ENCODE measurements around the gene NCK2.

Gene NCK2

DNA sequence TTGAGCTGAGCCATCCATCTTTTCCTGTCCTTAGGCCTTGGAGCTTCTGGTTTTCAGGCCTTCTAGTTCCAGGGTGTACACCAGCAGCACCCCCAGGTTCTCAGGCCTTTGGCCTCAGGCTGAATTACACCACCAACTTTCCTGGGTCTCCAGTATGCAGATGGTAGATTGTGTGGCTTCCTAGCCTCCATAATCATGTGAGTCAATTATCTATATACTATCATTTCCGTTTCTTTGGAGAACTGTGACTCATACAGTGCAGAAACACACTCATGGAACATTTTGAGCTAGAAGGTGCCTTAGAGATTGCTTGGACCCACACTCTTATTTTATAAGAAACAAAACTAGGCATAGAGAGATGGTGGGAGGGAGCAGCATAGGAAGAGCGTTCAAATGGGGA lies 167.4 kb downstream of the NCK2 start:
- Histone ChIP-seq H3K4me2 (ENCODE audit: low read length) (no peak overlapping the region), H3K4me1 (ENCODE audit: control insufficient read depth, insufficient read depth, low read length) (peaks cover 7% of the 10 kb centered on the region), H3K9ac (ENCODE audit: low read depth, low read length) (no peak overlapping the region), H3K27me3 (ENCODE audit: control insufficient read depth, insufficient read depth, low read length) (peaks cover 5% of the 10 kb centered on the region), H3K4me3 (ENCODE audit: low read length) (no peak overlapping the region), H3K9me3 (replicated peaks; ENCODE audit: low read length) (peaks cover 9% of the 10 kb centered on the region), H3K36me3 (ENCODE audit: insufficient read depth, low read length) (no peaks in the 10 kb centered on the region)

- H3K27me3 ChIP-seq (ENCODE audit: control insufficient read depth, insufficient read depth, low read length) = peaks cover 5% of the 10 kb centered on the region
- peaks cover 7% of the 10 kb centered on the region for H3K4me1 ChIP-seq (ENCODE audit: control insufficient read depth, insufficient read depth, low read length)
- H3K4me2 ChIP-seq (ENCODE audit: low read length) = no peak overlapping the region
These were observed 170.4 kb downstream of the NCK2 start for GRCh38 chr2:105915005-105915558.

GRCh38 chr2:105917226-105917625 lies 172.5 kb downstream of the NCK2 start:
- peaks cover 9% of the 10 kb centered on the region for H3K9me3 ChIP-seq (replicated peaks; ENCODE audit: low read length)
- H3K9ac ChIP-seq (ENCODE audit: low read depth, low read length) = no peak overlapping the region
- no peaks in the 10 kb centered on the region for H3K4me1 ChIP-seq (ENCODE audit: control insufficient read depth, insufficient read depth, low read length)
- H3K4me2 ChIP-seq (ENCODE audit: low read length) = no peak overlapping the region
- no peaks in the 10 kb centered on the region for H3K36me3 ChIP-seq (ENCODE audit: insufficient read depth, low read length)
- H3K4me3 ChIP-seq (ENCODE audit: low read length) = no peak overlapping the region
- peaks cover 7% of the 10 kb centered on the region for H3K27me3 ChIP-seq (ENCODE audit: control insufficient read depth, insufficient read depth, low read length)

More at GRCh38 chr2:105915005-105915558, 170.4 kb downstream of the NCK2 start:
- H3K36me3 ChIP-seq (ENCODE audit: insufficient read depth, low read length) = no peaks in the 10 kb centered on the region
- H3K4me3 ChIP-seq (ENCODE audit: low read length) = no peak overlapping the region
- H3K9me3 ChIP-seq (replicated peaks; ENCODE audit: low read length) = peaks cover 9% of the 10 kb centered on the region
- H3K9ac ChIP-seq (ENCODE audit: low read depth, low read length) = no peak overlapping the region

DNA sequence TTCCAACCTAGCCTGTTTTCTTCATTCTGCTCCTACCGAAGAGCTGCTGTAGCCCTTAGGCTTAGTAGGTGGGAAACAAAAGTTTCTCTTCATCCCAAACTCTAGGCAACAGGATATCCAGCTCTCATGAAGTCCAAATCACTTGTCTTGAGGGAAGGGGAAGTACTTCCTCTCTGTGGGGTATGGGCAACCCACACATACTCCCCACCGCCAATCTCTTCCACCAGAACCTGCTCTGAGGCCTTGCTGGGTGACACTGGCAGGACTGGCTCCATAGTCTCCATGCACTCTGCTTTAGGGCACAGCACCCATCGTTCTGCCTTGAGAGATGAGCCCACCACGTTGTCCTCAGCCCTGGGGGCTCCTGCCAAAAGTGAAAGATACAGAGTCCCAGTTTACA lies 173.0 kb downstream of the NCK2 start:
- Histone ChIP-seq H3K9me3 (replicated peaks; ENCODE audit: low read length) (peaks cover 9% of the 10 kb centered on the region), H3K9ac (ENCODE audit: low read depth, low read length) (no peak overlapping the region), H3K4me3 (ENCODE audit: low read length) (no peak overlapping the region), H3K4me1 (ENCODE audit: control insufficient read depth, insufficient read depth, low read length) (no peaks in the 10 kb centered on the region), H3K36me3 (ENCODE audit: insufficient read depth, low read length) (no peaks in the 10 kb centered on the region), H3K27me3 (ENCODE audit: control insufficient read depth, insufficient read depth, low read length) (peaks cover 7% of the 10 kb centered on the region), H3K4me2 (ENCODE audit: low read length) (no peak overlapping the region)

DNA sequence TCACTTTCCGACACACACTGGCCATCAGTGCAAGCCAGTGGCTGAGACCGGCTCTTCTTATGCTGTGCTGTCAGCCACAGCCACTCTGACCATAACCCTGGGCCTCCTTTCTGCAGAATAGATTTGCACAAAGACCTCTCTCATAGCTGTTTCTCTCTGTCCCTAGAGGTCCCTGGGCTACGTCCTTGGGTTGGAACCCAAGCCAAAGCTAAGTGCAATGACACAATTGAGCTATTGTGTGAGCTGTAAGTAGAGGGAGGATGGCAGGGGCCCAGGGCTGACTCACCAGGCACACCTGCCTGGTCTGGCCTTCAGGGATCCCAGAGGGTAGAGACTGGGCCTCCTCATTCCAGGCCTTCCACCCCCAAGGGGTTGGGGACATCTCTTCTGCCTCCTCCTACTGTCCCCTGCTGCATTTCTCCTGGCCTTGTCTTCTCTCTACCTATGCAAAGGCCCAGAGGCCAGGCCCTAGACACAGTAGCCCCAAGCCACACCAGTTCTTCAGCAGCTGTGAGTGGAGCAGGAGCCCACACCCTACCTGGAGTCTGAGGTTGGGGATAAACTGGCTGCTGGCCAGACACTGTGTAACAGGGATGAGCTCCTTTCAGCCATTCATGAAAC lies 174.6 kb downstream of the NCK2 start:
- H3K4me3 ChIP-seq (ENCODE audit: low read length) = no peak overlapping the region
- no peaks in the 10 kb centered on the region for H3K4me1 ChIP-seq (ENCODE audit: control insufficient read depth, insufficient read depth, low read length)
- no peaks in the 10 kb centered on the region for H3K36me3 ChIP-seq (ENCODE audit: insufficient read depth, low read length)
- H3K9me3 ChIP-seq (replicated peaks; ENCODE audit: low read length) = peaks cover 9% of the 10 kb centered on the region
- no peak overlapping the region for H3K9ac ChIP-seq (ENCODE audit: low read depth, low read length)
- H3K27me3 ChIP-seq (ENCODE audit: control insufficient read depth, insufficient read depth, low read length) = peaks cover 11% of the 10 kb centered on the region
- H3K4me2 ChIP-seq (ENCODE audit: low read length) = no peak overlapping the region

- Histone ChIP-seq H3K27me3 (ENCODE audit: control insufficient read depth, insufficient read depth, low read length) (peaks cover 14% of the 10 kb centered on the region), H3K4me2 (ENCODE audit: low read length) (no peak overlapping the region), H3K9ac (ENCODE audit: low read depth, low read length) (no peak overlapping the region), H3K4me3 (ENCODE audit: low read length) (no peak overlapping the region), H3K36me3 (ENCODE audit: insufficient read depth, low read length) (no peaks in the 10 kb centered on the region), H3K9me3 (replicated peaks; ENCODE audit: low read length) (peaks cover 6% of the 10 kb centered on the region), H3K4me1 (ENCODE audit: control insufficient read depth, insufficient read depth, low read length) (no peaks in the 10 kb centered on the region)
These were observed 175.1 kb downstream of the NCK2 start for GRCh38 chr2:105919826-105920225.

- H3K27me3 ChIP-seq (ENCODE audit: control insufficient read depth, insufficient read depth, low read length) = peaks cover 11% of the 10 kb centered on the region
- no peaks in the 10 kb centered on the region for H3K9me3 ChIP-seq (replicated peaks; ENCODE audit: low read length)
- no peaks in the 10 kb centered on the region for H3K36me3 ChIP-seq (ENCODE audit: insufficient read depth, low read length)
- no peaks in the 10 kb centered on the region for H3K4me1 ChIP-seq (ENCODE audit: control insufficient read depth, insufficient read depth, low read length)
- H3K9ac ChIP-seq (ENCODE audit: low read depth, low read length) = no peak overlapping the region
- no peak overlapping the region for H3K4me2 ChIP-seq (ENCODE audit: low read length)
- no peak overlapping the region for H3K4me3 ChIP-seq (ENCODE audit: low read length)
These were observed 179.6 kb downstream of the NCK2 start for GRCh38 chr2:105924271-105924670.

GRCh38 chr2:105924932-105925331 lies 180.2 kb downstream of the NCK2 start:
- no peaks in the 10 kb centered on the region for H3K4me1 ChIP-seq (ENCODE audit: control insufficient read depth, insufficient read depth, low read length)

GRCh38 chr2:105925390-105925789 lies 180.7 kb downstream of the NCK2 start:
- H3K4me1 ChIP-seq (ENCODE audit: control insufficient read depth, insufficient read depth, low read length) = no peaks in the 10 kb centered on the region
- peaks cover 11% of the 10 kb centered on the region for H3K27me3 ChIP-seq (ENCODE audit: control insufficient read depth, insufficient read depth, low read length)
- no peak overlapping the region for H3K4me2 ChIP-seq (ENCODE audit: low read length)
- H3K9me3 ChIP-seq (replicated peaks; ENCODE audit: low read length) = no peaks in the 10 kb centered on the region
- H3K4me3 ChIP-seq (ENCODE audit: low read length) = no peak overlapping the region
- H3K9ac ChIP-seq (ENCODE audit: low read depth, low read length) = no peak overlapping the region
- H3K36me3 ChIP-seq (ENCODE audit: insufficient read depth, low read length) = no peaks in the 10 kb centered on the region

More at GRCh38 chr2:105924932-105925331, 180.2 kb downstream of the NCK2 start:
- no peak overlapping the region for H3K9ac ChIP-seq (ENCODE audit: low read depth, low read length)
- H3K9me3 ChIP-seq (replicated peaks; ENCODE audit: low read length) = no peaks in the 10 kb centered on the region
- no peak overlapping the region for H3K4me2 ChIP-seq (ENCODE audit: low read length)
- no peaks in the 10 kb centered on the region for H3K36me3 ChIP-seq (ENCODE audit: insufficient read depth, low read length)
- no peak overlapping the region for H3K4me3 ChIP-seq (ENCODE audit: low read length)
- peaks cover 11% of the 10 kb centered on the region for H3K27me3 ChIP-seq (ENCODE audit: control insufficient read depth, insufficient read depth, low read length)

- Histone ChIP-seq H3K9me3 (replicated peaks; ENCODE audit: low read length) (no peaks in the 10 kb centered on the region), H3K36me3 (ENCODE audit: insufficient read depth, low read length) (no peaks in the 10 kb centered on the region), H3K4me1 (ENCODE audit: control insufficient read depth, insufficient read depth, low read length) (no peaks in the 10 kb centered on the region), H3K4me3 (ENCODE audit: low read length) (no peak overlapping the region), H3K27me3 (ENCODE audit: control insufficient read depth, insufficient read depth, low read length) (peaks cover 9% of the 10 kb centered on the region), H3K9ac (ENCODE audit: low read depth, low read length) (no peak overlapping the region), H3K4me2 (ENCODE audit: low read length) (no peak overlapping the region)
These were observed 182.4 kb downstream of the NCK2 start for GRCh38 chr2:105926960-105927678.

- Histone ChIP-seq H3K9me3 (replicated peaks; ENCODE audit: low read length) (no peaks in the 10 kb centered on the region), H3K36me3 (ENCODE audit: insufficient read depth, low read length) (no peaks in the 10 kb centered on the region), H3K4me2 (ENCODE audit: low read length) (no peak overlapping the region), H3K4me3 (ENCODE audit: low read length) (no peak overlapping the region), H3K9ac (ENCODE audit: low read depth, low read length) (no peak overlapping the region), H3K27me3 (ENCODE audit: control insufficient read depth, insufficient read depth, low read length) (peaks cover 9% of the 10 kb centered on the region), H3K4me1 (ENCODE audit: control insufficient read depth, insufficient read depth, low read length) (no peaks in the 10 kb centered on the region)
These were observed 183.4 kb downstream of the NCK2 start for GRCh38 chr2:105928086-105928485.

Measured in skeletal muscle satellite cell (primary cell).